Nephron progenitor cell (in vitro differentiated cells): ENCODE measurements around the gene CRTC3.

Experiments
- DNase-seq: peaks from one replicate; pipeline ENCODE4 v3.0.0; 2021
- H3K27ac Mint-ChIP-seq: 2 replicates; pipeline ENCODE4 v1.8.0; 2021; ENCODE audit warnings: mild to moderate bottlenecking, moderate library complexity, mixed read lengths
- H3K27me3 Mint-ChIP-seq: 2 replicates; pipeline ENCODE4 v1.8.0; 2021; ENCODE audit warnings: mild to moderate bottlenecking, low read depth, mixed read lengths; ENCODE audit not compliant: poor library complexity
- H3K36me3 Mint-ChIP-seq: 2 replicates; pipeline ENCODE4 v1.8.0; 2021; ENCODE audit warnings: low read depth, mixed read lengths
- H3K4me1 Mint-ChIP-seq: 2 replicates; pipeline ENCODE4 v1.8.0; 2021; ENCODE audit warnings: mixed read lengths
- H3K4me3 Mint-ChIP-seq: 2 replicates; pipeline ENCODE4 v1.8.0; 2021; ENCODE audit warnings: mild to moderate bottlenecking, moderate library complexity, mixed read lengths
- H3K9me3 Mint-ChIP-seq: 2 replicates; pipeline ENCODE4 v1.8.0; 2021; ENCODE audit warnings: mild to moderate bottlenecking, moderate library complexity, mixed read lengths
- TF ChIP-seq, protein P1 (sequence below): fragments of 200-600 bp; sonication (generic); IDR thresholded peaks from 2 replicates; pipeline ENCODE4 v1.5.0; 2021; ENCODE audit warnings: antibody characterized with exemption

CRTC3 gene

DNA sequence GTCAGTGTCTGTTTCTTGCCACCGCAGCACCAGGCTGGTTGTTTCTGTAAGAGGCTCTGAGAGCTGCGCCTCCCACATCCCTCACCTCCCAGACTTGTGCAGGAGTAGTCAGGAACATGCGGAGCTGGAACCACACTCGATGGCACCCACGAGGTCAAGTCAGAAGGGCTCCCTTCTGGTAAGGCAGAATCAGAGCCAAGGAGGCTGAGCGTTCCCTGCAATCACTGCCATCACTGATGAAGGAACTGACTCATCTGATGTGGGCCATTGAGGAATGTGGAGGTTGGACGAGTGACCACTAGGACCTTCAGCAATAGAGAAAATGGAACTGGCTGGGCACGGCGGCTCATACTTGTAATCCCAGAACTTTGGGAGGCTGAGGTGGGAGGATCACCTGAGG, 151.8 kb downstream of the CRTC3 start:
- Mint-ChIP-seq H3K9me3 (peaks cover 4% of the 10 kb centered on the region), H3K27ac (no peak overlapping the region), H3K4me1 (peaks cover 9% of the 10 kb centered on the region), H3K4me3 (no peak overlapping the region), H3K36me3 (no peaks in the 10 kb centered on the region), H3K27me3 (no peaks in the 10 kb centered on the region)
- no peak for DNase-seq
- TF ChIP-seq, protein P1, sequence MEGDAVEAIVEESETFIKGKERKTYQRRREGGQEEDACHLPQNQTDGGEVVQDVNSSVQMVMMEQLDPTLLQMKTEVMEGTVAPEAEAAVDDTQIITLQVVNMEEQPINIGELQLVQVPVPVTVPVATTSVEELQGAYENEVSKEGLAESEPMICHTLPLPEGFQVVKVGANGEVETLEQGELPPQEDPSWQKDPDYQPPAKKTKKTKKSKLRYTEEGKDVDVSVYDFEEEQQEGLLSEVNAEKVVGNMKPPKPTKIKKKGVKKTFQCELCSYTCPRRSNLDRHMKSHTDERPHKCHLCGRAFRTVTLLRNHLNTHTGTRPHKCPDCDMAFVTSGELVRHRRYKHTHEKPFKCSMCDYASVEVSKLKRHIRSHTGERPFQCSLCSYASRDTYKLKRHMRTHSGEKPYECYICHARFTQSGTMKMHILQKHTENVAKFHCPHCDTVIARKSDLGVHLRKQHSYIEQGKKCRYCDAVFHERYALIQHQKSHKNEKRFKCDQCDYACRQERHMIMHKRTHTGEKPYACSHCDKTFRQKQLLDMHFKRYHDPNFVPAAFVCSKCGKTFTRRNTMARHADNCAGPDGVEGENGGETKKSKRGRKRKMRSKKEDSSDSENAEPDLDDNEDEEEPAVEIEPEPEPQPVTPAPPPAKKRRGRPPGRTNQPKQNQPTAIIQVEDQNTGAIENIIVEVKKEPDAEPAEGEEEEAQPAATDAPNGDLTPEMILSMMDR, result no peak

DNA sequence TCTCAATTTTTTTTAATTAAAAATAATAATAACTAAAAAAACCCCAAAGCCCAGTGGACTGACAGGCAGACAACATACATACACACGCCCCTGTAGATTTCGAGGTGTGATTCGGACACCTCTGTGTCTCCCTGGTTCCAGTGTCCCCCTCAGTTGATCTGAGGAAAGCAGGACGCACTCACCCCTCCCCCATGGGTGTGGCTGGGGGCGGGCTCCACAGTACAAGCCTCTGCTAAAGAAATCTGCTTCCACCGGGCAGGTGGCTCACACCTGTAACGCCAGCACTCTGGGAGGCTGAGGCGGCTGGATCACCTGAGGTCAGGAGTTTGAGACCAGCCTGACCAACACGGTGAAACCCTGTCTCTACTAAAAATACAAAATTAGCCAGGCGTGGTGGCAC, 153.6 kb downstream of the CRTC3 start:
- Mint-ChIP-seq H3K4me3 (no peak overlapping the region), H3K27ac (no peak overlapping the region)

GRCh38 chr15:90683876-90684275, 154.2 kb downstream of the CRTC3 start:
- DNase-seq, result no peak
- TF ChIP-seq, protein P1, result no peak
- Mint-ChIP-seq H3K27ac (no peak overlapping the region), H3K4me1 (peaks cover 9% of the 10 kb centered on the region), H3K36me3 (no peaks in the 10 kb centered on the region), H3K4me3 (no peak overlapping the region), H3K27me3 (no peaks in the 10 kb centered on the region), H3K9me3 (peaks cover 9% of the 10 kb centered on the region)

More for the DNA sequence above, 153.6 kb downstream of the CRTC3 start:
- peaks cover 9% of the 10 kb centered on the region for H3K4me1 Mint-ChIP-seq
- DNase-seq, result no peak
- peaks cover 6% of the 10 kb centered on the region for H3K9me3 Mint-ChIP-seq
- TF ChIP-seq, protein P1, result no peak
- no peaks in the 10 kb centered on the region for H3K27me3 Mint-ChIP-seq
- H3K36me3 Mint-ChIP-seq, result no peaks in the 10 kb centered on the region

DNA sequence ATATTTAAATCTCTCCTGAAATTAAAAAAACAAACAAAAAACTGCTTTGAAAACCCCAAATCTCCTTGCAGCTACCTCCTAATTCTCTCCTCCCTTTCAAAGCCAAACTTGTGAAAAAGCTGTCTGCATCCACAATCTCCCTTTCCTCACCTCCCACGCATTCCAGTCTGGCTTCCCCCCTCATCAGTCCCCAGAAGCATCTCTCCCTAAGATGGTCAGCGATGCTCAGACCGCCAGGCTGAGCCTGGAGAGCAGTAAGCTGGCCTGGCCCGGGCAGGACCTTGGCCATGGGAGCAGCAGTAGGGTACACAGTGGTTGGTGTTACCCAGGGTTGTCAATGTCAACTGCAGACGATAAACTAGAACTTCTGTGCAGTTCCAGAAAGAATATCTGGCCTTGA, 154.6 kb downstream of the CRTC3 start:
- H3K27me3 Mint-ChIP-seq, result no peaks in the 10 kb centered on the region
- H3K27ac Mint-ChIP-seq, result no peak overlapping the region
- DNase-seq, result no peak
- peaks cover 1% of the 10 kb centered on the region for H3K36me3 Mint-ChIP-seq
- H3K9me3 Mint-ChIP-seq, result peaks cover 13% of the 10 kb centered on the region
- peaks cover 9% of the 10 kb centered on the region for H3K4me1 Mint-ChIP-seq
- no peak overlapping the region for H3K4me3 Mint-ChIP-seq
- TF ChIP-seq, protein P1, result no peak

DNA sequence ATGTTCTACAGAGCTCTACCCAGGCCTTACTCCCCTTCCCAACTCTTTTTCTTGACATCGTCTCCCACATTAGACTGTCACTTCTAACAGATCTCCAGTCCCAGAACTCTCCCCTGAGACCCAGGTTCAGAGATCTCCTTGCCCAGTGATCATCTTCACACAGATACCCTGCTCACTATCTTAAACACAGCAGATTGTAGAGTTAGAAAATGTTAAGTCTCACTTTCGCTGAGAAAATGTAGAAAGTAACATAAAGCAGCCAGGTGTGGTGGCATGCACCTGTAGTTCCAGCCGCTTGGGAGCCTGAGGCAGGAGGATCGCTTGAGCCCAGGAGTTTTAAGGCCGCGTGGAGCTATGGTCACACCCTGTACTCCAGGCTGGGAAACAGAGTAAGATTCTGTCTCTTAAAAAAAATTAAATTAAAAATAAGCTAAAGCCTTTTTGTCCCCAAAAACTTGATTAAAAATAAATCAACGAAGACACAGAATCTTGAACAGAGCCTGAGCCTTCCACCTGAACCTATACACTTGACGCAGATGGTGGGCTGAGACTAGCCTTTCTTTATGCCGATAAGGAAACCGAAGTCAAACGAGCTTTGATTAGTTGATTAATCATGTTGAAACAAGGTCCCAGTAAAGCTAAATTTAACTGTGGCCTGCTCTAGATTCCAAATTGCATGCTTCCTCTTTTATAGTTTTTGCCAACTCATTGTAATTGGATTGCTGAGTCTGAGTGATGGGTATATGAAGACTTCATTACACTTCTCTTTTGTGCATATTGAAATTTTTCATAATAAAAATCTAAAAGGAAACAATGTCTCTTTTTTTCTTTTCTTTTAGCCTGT, 156.1 kb downstream of the CRTC3 start:
- H3K4me1 Mint-ChIP-seq, result peaks cover 9% of the 10 kb centered on the region
- no peak for DNase-seq
- no peaks in the 10 kb centered on the region for H3K27me3 Mint-ChIP-seq
- H3K9me3 Mint-ChIP-seq, result peaks cover 16% of the 10 kb centered on the region
- TF ChIP-seq, protein P1, result no peak
- H3K4me3 Mint-ChIP-seq, result no peak overlapping the region
- H3K36me3 Mint-ChIP-seq, result peaks cover 4% of the 10 kb centered on the region
- H3K27ac Mint-ChIP-seq, result no peak overlapping the region
